Measurements from ENCODE around the gene TSACC. TPM values are rescaled to one million over a fixed set of nuclear protein-coding genes. Genes with fewer than 3 reads are reported as not detected.

Gene TSACC
- total RNA-seq, 4 donors from 2014 or later, result not detected

- Histone ChIP-seq H3K36me3 (no peaks in the 10 kb centered on the region), H3K27ac (no peak overlapping the region), H3K27me3 (no peaks in the 10 kb centered on the region), H3K4me1 (peaks cover 0 to 6% (median 0%) of the 10 kb centered on the region in 4 donors), H3K9me3 (no peaks in the 10 kb centered on the region), H3K4me3 (no peak overlapping the region)
- TF ChIP-seq CTCF (IDR thresholded peaks at IDR 0.05) (no peak), POLR2A (IDR thresholded peaks at IDR 0.05) (no peak)
- no peak for DNase-seq
These were observed 20.9 kb downstream of the TSACC start for GRCh38 chr1:156359249-156359648.

DNA sequence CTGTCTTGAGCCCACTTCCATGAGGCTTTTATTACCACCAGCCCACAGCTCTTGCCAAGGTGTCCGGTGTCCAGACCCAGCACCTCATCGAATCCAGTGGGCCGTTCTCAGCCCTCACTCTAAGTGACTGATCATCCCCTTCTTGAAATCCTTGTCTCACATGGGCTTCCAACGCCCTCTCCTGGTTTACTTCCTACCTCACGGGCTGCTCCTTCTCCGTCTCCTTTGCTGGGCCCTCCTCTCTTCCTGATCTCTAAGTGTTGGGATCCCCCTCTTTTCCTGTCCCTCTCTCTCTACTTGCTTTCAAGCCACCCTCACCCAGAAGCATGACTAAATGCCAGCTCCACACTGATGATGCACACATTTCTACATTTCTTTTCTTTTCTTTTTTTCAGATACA is 21.6 kb downstream of the TSACC start:
- Histone ChIP-seq H3K27ac (no peak overlapping the region), H3K27me3 (no peaks in the 10 kb centered on the region)

DNA sequence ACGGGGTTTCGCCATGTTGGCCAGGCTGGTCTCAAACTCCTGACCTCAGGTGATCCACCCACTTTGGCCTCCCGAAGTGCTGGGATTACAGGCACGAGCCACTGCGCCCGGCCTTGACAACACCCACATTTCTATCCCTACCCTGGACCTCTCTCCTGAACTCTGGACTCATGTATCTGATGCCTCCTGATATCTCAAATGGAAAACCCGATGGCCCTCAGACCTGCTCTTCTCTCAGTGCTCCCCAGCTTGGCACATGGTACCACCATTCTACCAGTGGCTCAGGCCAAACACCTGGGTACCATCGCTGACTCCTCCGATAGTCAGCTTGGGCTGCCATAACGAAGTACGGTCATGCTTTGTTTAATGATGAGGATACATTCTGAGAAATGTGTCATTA is 22.2 kb downstream of the TSACC start:
- TF ChIP-seq CTCF (IDR thresholded peaks at IDR 0.05) (no peak), POLR2A (IDR thresholded peaks at IDR 0.05) (no peak)
- DNase-seq, result no peak

More for the DNA sequence above, 21.6 kb downstream of the TSACC start:
- Histone ChIP-seq H3K9me3 (no peaks in the 10 kb centered on the region), H3K4me3 (no peak overlapping the region), H3K36me3 (no peaks in the 10 kb centered on the region), H3K4me1 (peaks cover 0 to 6% (median 0%) of the 10 kb centered on the region in 4 donors)
- TF ChIP-seq POLR2A (IDR thresholded peaks at IDR 0.05) (no peak), CTCF (IDR thresholded peaks at IDR 0.05) (no peak)
- no peak for DNase-seq

DNA sequence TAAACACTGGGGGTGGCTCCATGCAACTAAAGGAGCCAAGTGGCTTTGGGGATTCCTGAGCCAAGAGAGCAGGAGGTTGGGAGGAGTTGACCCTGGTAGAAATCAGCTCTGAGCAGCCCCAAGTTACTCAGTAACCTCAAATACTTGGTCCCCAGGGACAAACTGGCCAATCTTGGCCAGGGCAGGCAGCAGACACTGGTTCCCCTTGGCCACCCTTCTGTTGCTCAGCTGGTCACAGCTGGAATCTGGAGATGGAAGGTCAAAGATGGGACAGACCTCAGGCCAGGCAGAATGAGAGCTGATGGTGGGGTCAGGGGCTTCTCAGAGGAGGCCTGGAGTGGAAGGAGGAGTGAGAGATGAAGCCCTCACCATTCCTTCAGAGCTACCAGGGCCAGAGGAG is 27.4 kb downstream of the TSACC start:
- Histone ChIP-seq H3K4me1 (peaks cover 0 to 8% (median 3%) of the 10 kb centered on the region in 4 donors), H3K9me3 (no peaks in the 10 kb centered on the region), H3K36me3 (no peaks in the 10 kb centered on the region), H3K4me3 (no peak overlapping the region), H3K27ac (no peak overlapping the region), H3K27me3 (no peaks in the 10 kb centered on the region)
- TF ChIP-seq CTCF (IDR thresholded peaks at IDR 0.05) (no peak), POLR2A (IDR thresholded peaks at IDR 0.05) (no peak)
- no peak for DNase-seq

More for the DNA sequence above, 22.2 kb downstream of the TSACC start:
- Histone ChIP-seq H3K9me3 (no peaks in the 10 kb centered on the region), H3K36me3 (no peaks in the 10 kb centered on the region), H3K27ac (no peak overlapping the region), H3K4me3 (no peak overlapping the region), H3K27me3 (no peaks in the 10 kb centered on the region), H3K4me1 (peaks cover 0 to 6% (median 0%) of the 10 kb centered on the region in 4 donors)

DNA sequence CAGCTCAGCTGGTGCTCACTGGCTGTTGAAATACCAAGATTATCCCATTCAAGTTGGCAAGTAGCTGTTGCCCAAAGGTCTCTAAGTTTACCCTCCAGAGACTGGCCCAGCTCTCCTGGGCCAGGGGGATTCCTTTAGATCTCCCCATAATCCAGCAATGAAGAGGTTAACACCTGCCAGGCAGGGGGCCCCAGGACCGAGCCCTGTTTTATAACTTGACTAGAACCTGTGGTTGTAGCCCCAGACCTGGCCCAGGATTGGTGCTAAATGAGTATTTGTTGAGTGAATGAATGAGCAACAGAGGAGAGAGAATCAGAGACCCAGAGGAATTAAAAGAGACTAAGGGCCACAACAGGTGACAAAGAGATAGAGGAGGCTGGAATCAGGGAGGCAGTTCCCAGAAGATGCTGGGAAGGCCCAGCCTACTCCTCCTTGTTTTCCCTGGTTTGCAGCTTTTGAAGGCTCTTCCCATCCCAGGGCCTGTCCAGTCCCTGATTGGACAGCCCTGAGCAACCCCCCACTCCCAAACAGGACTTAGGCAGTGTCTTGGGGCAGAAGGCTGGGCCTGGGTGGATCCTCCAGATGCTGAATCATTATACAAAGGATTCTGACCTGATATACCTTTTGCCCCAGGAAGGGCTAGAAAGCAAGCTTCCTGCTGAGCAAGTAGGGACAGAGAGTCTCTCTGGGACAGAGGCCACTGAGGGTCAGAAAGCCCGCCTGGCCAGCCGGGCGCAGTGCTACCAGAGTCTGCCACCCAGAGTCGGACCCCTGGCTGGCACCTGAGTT is 28.2 kb downstream of the TSACC start:
- Histone ChIP-seq H3K27me3 (no peaks in the 10 kb centered on the region), H3K27ac (no peak overlapping the region), H3K9me3 (no peaks in the 10 kb centered on the region), H3K36me3 (no peaks in the 10 kb centered on the region), H3K4me1 (peaks cover 0 to 8% (median 3%) of the 10 kb centered on the region in 4 donors), H3K4me3 (no peak overlapping the region)
- no peak for TF ChIP-seq POLR2A (IDR thresholded peaks at IDR 0.05)
- no peak for TF ChIP-seq CTCF (IDR thresholded peaks at IDR 0.05)
- DNase-seq, result no peak

All from Peyer's patch (tissue), 4 donors.